WTC11 (cell line): ENCODE results near the gene NSFL1C. TPM values are rescaled to one million over a fixed set of nuclear protein-coding genes. Genes with fewer than 3 reads are reported as not detected.

Experiments
- ATAC-seq: fragments of 200-7000 bp; cut with Tn5 transposase; 2 replicates; pipeline ENCODE4 v1.10.0; 2021; ENCODE audit warnings: mild to moderate bottlenecking, moderate library complexity
- CTCF ChIA-PET: fragments of 300-600 bp; sonication (Branson Sonifier 250); formaldehyde crosslinking; loops from one replicate; lab custom pipeline; 2021; ENCODE audit warnings: antibody characterized with exemption; lab: Charles Lee
- POLR2A ChIA-PET: fragments of 350-600 bp; sonication (Branson Sonifier 250); formaldehyde crosslinking; loops from one replicate; lab custom pipeline; 2021; ENCODE audit warnings: antibody characterized with exemption; lab: Charles Lee
- DNase-seq: peaks from one replicate; pipeline ENCODE4 v3.0.0; 2021; ENCODE audit warnings: low spot score
- H3K27ac Mint-ChIP-seq: 2 replicates; pipeline ENCODE4 v1.8.0; 2021; ENCODE audit warnings: mixed read lengths
- H3K27me3 Mint-ChIP-seq: 2 replicates; pipeline ENCODE4 v1.8.0; 2021; ENCODE audit warnings: low read depth, mild to moderate bottlenecking, moderate library complexity, mixed read lengths
- H3K36me3 Mint-ChIP-seq: 2 replicates; pipeline ENCODE4 v1.8.0; 2021; ENCODE audit warnings: mixed read lengths
- H3K4me1 Mint-ChIP-seq: 2 replicates; pipeline ENCODE4 v1.8.0; 2022; ENCODE audit warnings: mixed read lengths
- H3K4me3 Mint-ChIP-seq: 2 replicates; pipeline ENCODE4 v1.8.0; 2021; ENCODE audit warnings: mild to moderate bottlenecking, moderate library complexity, mixed read lengths
- H3K9me3 Mint-ChIP-seq: 2 replicates; pipeline ENCODE4 v1.8.0; 2021; ENCODE audit warnings: mixed read lengths
- AR ChIP-seq: fragments of 250-450 bp; sonication (Bioruptor Pico); IDR thresholded peaks from 2 replicates; pipeline ENCODE4 v1.9.0; 2021; ENCODE audit warnings: mild to moderate bottlenecking
- ARID4B ChIP-seq: sonication (generic); formaldehyde crosslinking; IDR thresholded peaks from 2 replicates; pipeline ENCODE4 v1.8.0; 2023; ENCODE audit warnings: missing genetic modification reagents, mild to moderate bottlenecking, borderline replicate concordance
- ATF1 ChIP-seq: sonication (generic); formaldehyde crosslinking; IDR thresholded peaks from 2 replicates; pipeline ENCODE4 v1.8.1; 2023; ENCODE audit warnings: mild to moderate bottlenecking, moderate library complexity, missing genetic modification reagents
- ERG ChIP-seq: fragments of 250-450 bp; sonication (Bioruptor Pico); IDR thresholded peaks from 2 replicates; pipeline ENCODE4 v1.8.0; 2021; ENCODE audit warnings: mild to moderate bottlenecking
- FOXP4 ChIP-seq: sonication (generic); formaldehyde crosslinking; IDR thresholded peaks from 2 replicates; pipeline ENCODE4 v1.8.0; 2022; ENCODE audit warnings: mild to moderate bottlenecking, missing genetic modification reagents
- GRHL2 ChIP-seq: fragments of 250-450 bp; sonication (Bioruptor Pico); IDR thresholded peaks from 2 replicates; pipeline ENCODE4 v1.8.0; 2022; ENCODE audit warnings: mild to moderate bottlenecking, moderate library complexity; ENCODE audit not compliant: insufficient replicate concordance, severe bottlenecking
- GTF2I ChIP-seq: fragments of 250-450 bp; sonication (Bioruptor Pico); conservative IDR thresholded peaks from 2 replicates; pipeline ENCODE4 v1.4.0; 2021; ENCODE audit warnings: mild to moderate bottlenecking
- HMGA2 ChIP-seq: fragments of 250-450 bp; sonication (Bioruptor Pico); IDR thresholded peaks from 2 replicates; pipeline ENCODE4 v1.4.0; 2021; ENCODE audit warnings: mild to moderate bottlenecking, moderate library complexity
- HMGXB4 ChIP-seq: sonication (generic); formaldehyde crosslinking; IDR thresholded peaks from 2 replicates; pipeline ENCODE4 v1.8.1; 2023; ENCODE audit warnings: mild to moderate bottlenecking, moderate library complexity, missing genetic modification reagents
- IRF2 ChIP-seq: sonication (generic); formaldehyde crosslinking; IDR thresholded peaks from 2 replicates; pipeline ENCODE4 v1.8.0; 2022; ENCODE audit warnings: low read depth, missing genetic modification reagents, borderline replicate concordance
- JUN ChIP-seq: sonication (generic); formaldehyde crosslinking; IDR thresholded peaks from 2 replicates; pipeline ENCODE4 v1.8.0; 2023; ENCODE audit warnings: mild to moderate bottlenecking, missing genetic modification reagents
- KAT7 ChIP-seq: sonication (generic); formaldehyde crosslinking; IDR thresholded peaks from 2 replicates; pipeline ENCODE4 v1.8.1; 2023; ENCODE audit warnings: missing genetic modification reagents, mild to moderate bottlenecking, borderline replicate concordance
- MYBL2 ChIP-seq: sonication (generic); formaldehyde crosslinking; IDR thresholded peaks from 2 replicates; pipeline ENCODE4 v1.8.1; 2023; ENCODE audit warnings: mild to moderate bottlenecking, moderate library complexity, missing genetic modification reagents
- NFE2L1 ChIP-seq: sonication (generic); formaldehyde crosslinking; IDR thresholded peaks from 2 replicates; pipeline ENCODE4 v1.8.1; 2023; ENCODE audit warnings: missing genetic modification reagents
- NFYB ChIP-seq: sonication (generic); formaldehyde crosslinking; conservative IDR thresholded peaks from 2 replicates; pipeline ENCODE4 v1.8.0; 2022; ENCODE audit warnings: low read depth, missing genetic modification reagents
- PRRX2 ChIP-seq: fragments of 250-450 bp; sonication (Bioruptor Pico); IDR thresholded peaks from 2 replicates; pipeline ENCODE4 v1.8.0; 2021; ENCODE audit warnings: mild to moderate bottlenecking
- SMAD4 ChIP-seq: sonication (generic); formaldehyde crosslinking; IDR thresholded peaks from 2 replicates; pipeline ENCODE4 v1.8.0; 2022; ENCODE audit warnings: mild to moderate bottlenecking, missing genetic modification reagents
- SOX15 ChIP-seq: fragments of 250-450 bp; sonication (Bioruptor Pico); IDR thresholded peaks from 2 replicates; pipeline ENCODE4 v1.9.0; 2021; ENCODE audit warnings: mild to moderate bottlenecking
- SP1 ChIP-seq: sonication (generic); formaldehyde crosslinking; conservative IDR thresholded peaks from 2 replicates; pipeline ENCODE4 v1.8.1; 2022; ENCODE audit warnings: missing genetic modification reagents
- ZBTB21 ChIP-seq: sonication (generic); formaldehyde crosslinking; IDR thresholded peaks from 2 replicates; pipeline ENCODE4 v1.8.1; 2023; ENCODE audit warnings: mild to moderate bottlenecking, missing genetic modification reagents, borderline replicate concordance
- ZNF121 ChIP-seq: sonication (generic); formaldehyde crosslinking; IDR thresholded peaks from 2 replicates; pipeline ENCODE4 v1.8.0; 2023; ENCODE audit warnings: missing genetic modification reagents
- ZNF396 ChIP-seq: fragments of 250-450 bp; sonication (Bioruptor Pico); IDR thresholded peaks from 2 replicates; pipeline ENCODE4 v1.8.0; 2021; ENCODE audit warnings: mild to moderate bottlenecking, moderate library complexity, borderline replicate concordance
- ZNF512 ChIP-seq: sonication (generic); formaldehyde crosslinking; IDR thresholded peaks from 2 replicates; pipeline ENCODE4 v1.8.1; 2022; ENCODE audit warnings: missing genetic modification reagents, borderline replicate concordance
- total RNA-seq: library from RNA; stranded (reverse); gene quantifications from 3 replicates; pipeline ENCODE4 v1.2.3, GENCODE V29; 2021

The NSFL1C gene
- total RNA-seq, 1 experiment from 2014 or later, result 85.5 TPM

- no peak for ATAC-seq
- Mint-ChIP-seq H3K9me3 (no peaks in the 10 kb centered on the region), H3K4me3 (no peak overlapping the region)
- POLR2A ChIA-PET, result no interaction called here
- TF ChIP-seq ERG (CRISPR knock-in tag) (no peak), MYBL2 (no peak), ARID4B (no peak), NFE2L1 (CRISPR knock-in tag) (no peak), NFYB (CRISPR knock-in tag) (no peak), AR (CRISPR knock-in tag) (no peak), ZNF121 (CRISPR knock-in tag) (no peak), SP1 (CRISPR knock-in tag) (no peak), HMGA2 (CRISPR knock-in tag) (no peak), HMGXB4 (CRISPR knock-in tag) (no peak)
- TF ChIP-seq, all 79 proteins: peak for 0
- Mint-ChIP-seq H3K36me3 (no peaks in the 10 kb centered on the region), H3K4me1 (peaks cover 3% of the 10 kb centered on the region; the same call in 1 of the 2 replicates), H3K27me3 (peaks cover 34% of the 10 kb centered on the region), H3K27ac (no peak overlapping the region; the same call in 1 of the 2 replicates)
- no peak for DNase-seq
- CTCF ChIA-PET, result no interaction called here
These were observed 11.9 kb upstream of the NSFL1C start for GRCh38 chr20:1478566-1478965.

- ATAC-seq (no peak), DNase-seq (no peak)
- H3K27ac Mint-ChIP-seq, result no peak overlapping the region
- no peaks in the 10 kb centered on the region for H3K9me3 Mint-ChIP-seq
- ChIA-PET CTCF (interaction anchor here (1.6 kb wide), 1 partner anchor 26 kb away, joined by 7 read pairs; no protein-coding TSS in a partner anchor), POLR2A (no interaction called here)
- H3K4me1 Mint-ChIP-seq, result peaks cover 3% of the 10 kb centered on the region; the same call in 1 of the 2 replicates
- no peaks in the 10 kb centered on the region for H3K36me3 Mint-ChIP-seq
- peaks cover 34% of the 10 kb centered on the region for H3K27me3 Mint-ChIP-seq
- no peak overlapping the region for H3K4me3 Mint-ChIP-seq
- TF ChIP-seq KAT7 (CRISPR knock-in tag) (no peak), ATF1 (CRISPR knock-in tag) (no peak), FOXP4 (CRISPR knock-in tag) (no peak), GTF2I (no peak), ZBTB21 (CRISPR knock-in tag) (no peak), IRF2 (CRISPR knock-in tag) (no peak), SOX15 (CRISPR knock-in tag) (no peak), ZNF396 (no peak), SMAD4 (no peak), ZNF512 (no peak), GRHL2 (CRISPR knock-in tag) (no peak), JUN (CRISPR knock-in tag) (no peak), PRRX2 (CRISPR knock-in tag) (no peak)
These were observed 11.3 kb upstream of the NSFL1C start for GRCh38 chr20:1477896-1478490.
